HG02981 (cell line): ENCODE data around the gene CATSPER3.

ENCODE experiments used
- ATAC-seq: cut with Tn5 transposase; IDR thresholded peaks from one replicate; pipeline ENCODE4 v1.9.1; 2021; ENCODE audit warnings: mild to moderate bottlenecking, moderate library complexity; ENCODE audit not compliant: unreplicated experiment

CATSPER3 gene

GRCh38 chr5:135059000-135059923 is 91.6 kb downstream of the CATSPER3 start:
- ATAC-seq: no peak

DNA sequence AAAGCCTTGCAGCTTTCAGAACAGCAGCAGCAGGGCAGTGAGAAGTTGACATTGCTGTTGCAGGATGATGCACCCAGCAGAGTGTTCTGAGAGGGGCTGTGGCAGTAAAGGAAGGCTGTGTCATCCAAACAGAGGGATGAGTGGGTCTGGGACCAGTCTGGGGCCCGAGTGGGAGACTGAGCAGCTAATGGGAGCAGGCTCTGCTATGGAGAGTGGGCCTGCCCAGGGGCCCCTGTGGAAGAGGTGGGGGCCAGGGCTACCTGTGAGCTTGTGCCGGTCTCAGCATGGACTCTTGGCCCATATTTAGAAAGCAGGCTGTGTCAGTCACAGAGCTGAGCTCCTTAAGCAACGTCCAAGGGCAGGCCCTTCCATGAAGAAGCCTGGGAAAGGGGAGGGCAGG is 92.3 kb downstream of the CATSPER3 start:
- no peak for ATAC-seq

GRCh38 chr5:135061001-135061400 is 93.3 kb downstream of the CATSPER3 start:
- no peak for ATAC-seq
